Frontal cortex (tissue), 4 donors: Measurements from ENCODE around the gene TFPT. TPM values are rescaled to one million over a fixed set of nuclear protein-coding genes. Genes with fewer than 3 reads are reported as not detected.
A peak's percentile ranks its signal among the peaks of the same experiment; 100 is the strongest.
"Not testable (repeated sequence)": the region's sequence is repeated elsewhere in the genome, so short reads cannot be mapped to it uniquely, and the experiment has no call there.

Experiments
- DNase-seq, 2 donors: peaks; one replicate each; pipeline ENCODE4 v3.0.0; 2012; ENCODE audit warnings: low spot score in 2 of 2
- FAIRE-seq: peaks from 2 replicates; lab custom pipeline; 2012; peaks lifted over from hg19 to GRCh38; lab: Jason Lieb, UNC
- total RNA-seq: library from RNA; depleted of rRNA; stranded (reverse); fragments of >200 nt; gene quantifications from one replicate; pipeline ENCODE4 v1.2.3, GENCODE V29; 2014
- donor health status: control.
- donor health status: control.
- donor health status: control.

The TFPT gene
- total RNA-seq, 1 donor from 2014 or later: 6.5 TPM

DNA sequence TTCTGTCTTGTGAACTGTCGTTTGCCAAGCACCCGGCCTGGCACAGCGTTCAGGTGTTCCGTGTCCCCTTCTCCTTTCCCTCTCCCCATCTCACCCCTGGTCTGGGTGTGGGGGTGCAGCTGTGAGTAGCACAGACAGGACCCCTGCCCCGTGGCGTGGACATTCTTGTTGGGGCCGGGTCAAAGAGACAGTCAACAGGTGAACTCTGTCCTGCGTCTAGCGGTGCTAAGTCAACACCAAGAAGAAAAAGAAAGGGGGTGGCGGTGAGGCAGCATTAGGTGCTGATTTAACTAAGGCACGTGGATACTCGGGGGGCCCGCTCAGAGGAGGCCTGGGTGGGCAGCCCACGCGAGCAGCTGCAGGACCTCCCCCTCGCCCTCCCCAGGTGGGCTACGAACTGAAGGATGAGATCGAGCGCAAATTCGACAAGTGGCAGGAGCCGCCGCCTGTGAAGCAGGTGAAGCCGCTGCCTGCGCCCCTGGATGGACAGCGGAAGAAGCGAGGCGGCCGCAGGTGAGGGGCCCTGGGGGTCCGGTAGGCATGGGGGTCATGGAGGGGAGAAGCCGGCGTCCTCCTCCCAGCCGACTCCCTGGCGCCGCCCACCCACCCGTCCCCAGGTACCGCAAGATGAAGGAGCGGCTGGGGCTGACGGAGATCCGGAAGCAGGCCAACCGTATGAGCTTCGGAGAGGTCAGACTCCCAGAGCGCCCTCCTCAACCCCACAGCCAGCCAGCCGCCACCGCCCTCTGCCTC is 12.4 kb upstream of the TFPT start:
- no peak for DNase-seq

DNA sequence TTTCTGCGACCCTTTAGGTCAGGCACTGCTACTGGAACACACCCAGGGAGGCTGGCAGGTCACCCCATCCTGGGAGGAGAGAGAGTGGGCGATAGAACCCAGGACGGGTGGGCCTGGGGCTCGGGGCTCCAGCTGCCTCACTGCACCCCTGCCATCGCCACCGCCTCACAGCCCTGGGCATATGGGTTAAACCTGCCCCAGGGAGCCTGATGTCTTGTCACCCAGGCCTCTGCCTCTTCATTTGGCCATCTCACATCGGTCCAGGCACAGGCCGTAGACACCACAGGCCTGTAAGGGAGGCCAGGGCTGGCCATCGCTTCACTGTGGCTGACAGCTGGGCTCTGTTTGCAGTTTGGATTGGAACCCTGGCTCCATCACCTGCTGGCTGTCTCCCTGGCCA is 10.3 kb upstream of the TFPT start:
- FAIRE-seq (no peak), DNase-seq (no peak)

More for the DNA sequence above, 12.4 kb upstream of the TFPT start:
- FAIRE-seq: no peak

DNA sequence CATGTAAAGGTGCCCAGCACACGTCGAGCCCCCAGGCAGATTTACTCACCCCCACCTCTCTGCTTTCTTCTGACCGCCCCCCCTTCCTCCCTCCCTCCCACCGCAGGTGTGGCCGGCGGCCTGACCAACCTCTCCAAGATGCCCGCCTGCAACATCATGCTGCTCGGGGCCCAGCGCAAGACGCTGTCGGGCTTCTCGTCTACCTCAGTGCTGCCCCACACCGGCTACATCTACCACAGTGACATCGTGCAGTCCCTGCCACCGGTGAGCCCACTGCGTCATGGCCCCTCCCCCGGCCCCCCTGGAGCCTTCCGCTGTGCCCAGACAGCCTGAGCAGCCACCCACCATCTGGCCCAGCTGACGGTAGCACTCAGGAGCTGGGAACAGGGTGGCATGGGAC is 8.9 kb upstream of the TFPT start:
- no peak for FAIRE-seq
- DNase-seq: no peak

DNA sequence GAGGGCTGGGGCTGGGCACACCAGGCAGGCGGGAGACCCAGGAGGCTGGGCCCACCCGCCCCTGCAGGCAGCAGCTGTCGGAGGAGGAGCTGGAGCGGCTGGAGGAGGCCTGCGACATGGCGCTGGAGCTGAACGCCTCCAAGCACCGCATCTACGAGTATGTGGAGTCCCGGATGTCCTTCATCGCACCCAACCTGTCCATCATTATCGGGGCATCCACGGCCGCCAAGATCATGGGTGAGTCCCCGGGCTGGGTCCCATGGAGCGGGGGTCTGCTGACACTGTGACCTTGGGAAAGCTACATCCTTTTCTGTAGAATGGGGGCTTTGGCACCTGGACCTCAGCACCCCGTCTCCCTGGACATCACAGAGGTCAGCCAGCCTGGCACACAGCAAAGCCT is 8.2 kb upstream of the TFPT start:
- DNase-seq (no peak), FAIRE-seq (no peak)

DNA sequence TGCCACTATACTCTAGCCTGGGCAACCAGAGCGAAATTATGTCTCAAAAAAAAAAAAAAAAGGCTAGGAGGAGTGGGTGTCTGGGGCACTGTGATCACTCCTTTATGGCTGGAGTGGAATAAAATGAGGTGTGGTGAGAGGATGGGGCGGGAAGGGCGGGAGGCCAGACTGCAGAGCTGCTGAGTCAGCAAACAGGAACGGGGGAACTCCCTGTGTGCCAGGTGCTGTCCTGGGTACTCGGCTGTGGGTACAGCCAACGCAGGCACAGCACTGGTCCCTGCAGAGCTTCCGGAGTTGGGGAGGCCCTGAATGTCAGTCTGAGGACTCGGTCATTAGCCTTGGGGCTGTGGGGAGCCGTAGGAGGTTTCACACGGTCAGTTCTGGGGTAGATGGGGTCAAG is 5.8 kb upstream of the TFPT start:
- DNase-seq: no peak
- no peak for FAIRE-seq

DNA sequence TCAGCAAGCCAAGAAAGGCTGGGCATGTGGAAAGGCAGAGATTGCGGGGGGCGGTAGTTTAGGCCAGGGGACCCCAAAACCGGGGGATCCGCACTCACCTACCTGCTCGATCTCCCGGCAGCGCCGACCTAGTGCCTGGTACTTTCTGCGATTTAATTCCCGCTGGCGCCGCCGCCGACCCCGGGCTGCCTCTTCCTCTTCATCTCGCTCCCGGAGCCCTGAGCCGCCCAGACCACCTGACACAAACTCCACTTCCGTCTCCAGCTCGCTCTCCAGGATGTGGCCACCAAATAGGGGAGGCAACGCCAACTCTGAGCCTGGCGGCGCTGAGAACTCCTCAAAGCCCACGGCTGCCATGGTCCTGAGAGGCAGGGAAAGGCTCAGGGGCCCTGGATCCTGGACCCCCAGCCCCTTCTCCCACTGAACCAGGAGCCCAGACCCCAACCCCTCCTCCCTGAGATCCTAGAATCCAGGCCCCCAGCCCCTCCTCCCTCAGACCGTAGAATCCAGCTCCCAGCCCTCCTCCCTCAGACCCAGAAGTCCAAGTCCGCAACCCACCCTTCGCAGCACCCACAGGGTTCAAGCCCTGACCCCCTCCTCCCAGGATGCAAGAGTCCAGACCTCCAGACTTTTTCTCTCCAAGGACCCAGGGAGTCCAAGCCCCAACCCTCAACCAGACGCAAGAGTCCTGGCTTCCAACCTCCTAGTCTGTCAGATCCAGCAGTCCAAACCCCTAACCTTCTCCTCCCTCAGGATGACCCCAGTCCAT is 933 bp downstream of the TFPT start:
- no peak for DNase-seq

DNA sequence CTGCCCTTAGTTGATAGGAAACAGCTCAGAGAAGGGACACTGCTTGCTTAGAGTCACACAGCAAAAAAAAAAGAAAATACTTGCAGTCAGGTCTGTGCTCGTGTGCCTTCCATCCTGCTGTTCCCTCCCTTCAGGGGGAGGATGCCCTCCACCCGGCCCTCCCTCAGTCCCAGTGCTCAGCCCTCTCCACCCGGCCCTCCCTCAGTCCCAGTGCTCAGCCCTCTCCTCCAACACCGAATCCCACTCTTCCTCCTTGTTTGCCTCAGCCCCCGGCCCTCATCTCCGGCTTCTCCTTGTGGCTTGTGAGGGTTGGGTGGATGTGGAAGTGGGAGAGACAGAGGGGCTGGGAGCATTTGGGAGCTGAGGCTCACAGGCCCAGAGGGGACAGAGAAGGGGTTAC is 5.8 kb downstream of the TFPT start:
- DNase-seq (no peak), FAIRE-seq (no peak)

More for the DNA sequence above, 933 bp downstream of the TFPT start:
- FAIRE-seq: no peak

DNA sequence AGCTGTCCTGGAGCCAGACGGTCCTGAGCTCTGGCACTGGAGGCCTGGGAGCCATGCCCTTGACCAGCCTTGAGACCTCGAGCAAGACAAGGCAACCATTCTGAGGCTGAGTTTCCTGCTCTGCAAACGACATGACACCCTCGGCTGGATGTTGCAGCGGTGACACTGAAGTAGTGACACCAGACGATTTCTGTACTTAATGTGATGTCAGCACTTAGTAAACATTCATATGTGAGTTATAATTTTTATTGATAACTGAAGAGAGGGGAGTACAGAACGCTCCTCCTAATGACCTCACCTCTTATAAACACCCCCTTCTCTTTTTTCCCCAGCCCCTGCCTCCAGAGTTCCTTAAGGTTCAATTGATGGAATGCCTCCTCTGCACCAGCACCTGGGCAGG is 7.0 kb downstream of the TFPT start:
- DNase-seq (no peak), FAIRE-seq (no peak)

DNA sequence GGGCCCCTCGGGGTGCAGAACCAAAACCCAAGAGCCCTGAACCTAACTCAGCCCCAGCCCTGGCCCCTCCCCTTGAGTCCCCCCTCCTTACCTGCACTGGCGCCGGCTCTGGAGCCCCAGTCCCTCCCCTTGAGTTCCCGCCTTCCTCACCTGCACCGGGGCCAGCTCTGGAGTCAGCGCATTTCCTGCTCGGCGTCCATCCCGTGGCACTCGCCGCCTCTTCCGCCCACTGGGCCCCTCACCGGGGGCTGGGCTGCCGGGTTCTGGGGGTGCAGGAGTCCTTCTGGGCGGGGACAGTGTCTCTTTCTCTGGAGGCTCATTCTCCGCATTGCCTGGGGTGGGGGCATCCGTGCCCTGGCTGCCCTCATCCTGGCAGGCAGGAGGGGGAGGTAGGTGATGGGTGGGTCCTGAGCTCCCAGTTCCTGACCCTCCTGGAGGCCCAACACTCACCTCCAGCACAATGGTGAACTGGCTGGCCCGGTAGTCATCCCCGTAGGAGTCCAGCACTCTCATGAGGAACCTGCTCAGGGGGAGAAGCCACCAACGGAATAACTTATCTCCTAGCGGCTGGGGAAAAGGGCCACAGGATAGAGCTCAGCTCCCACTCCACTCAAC is 7.5 kb downstream of the TFPT start:
- FAIRE-seq (no peak), DNase-seq (no peak)

DNA sequence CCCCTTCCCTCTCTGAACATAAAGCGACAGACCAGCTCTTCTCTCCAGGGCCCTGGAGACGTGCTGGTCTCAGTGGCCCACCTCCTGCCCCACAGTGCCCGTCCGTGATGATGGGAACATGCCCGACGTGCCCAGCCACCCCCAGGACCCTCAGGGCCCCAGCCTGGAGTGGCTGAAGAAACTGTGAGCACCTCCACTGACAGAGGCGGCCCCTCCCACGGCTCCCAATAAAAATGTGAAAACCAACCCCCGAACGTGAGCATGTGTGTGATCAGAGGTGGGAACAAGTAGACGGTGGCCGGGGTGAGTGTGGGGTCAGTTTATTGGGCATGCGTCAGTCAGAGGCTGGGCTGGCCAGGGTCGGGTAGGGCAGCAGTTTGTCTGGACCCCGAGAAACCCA is 8.7 kb downstream of the TFPT start:
- no peak for FAIRE-seq
- no peak for DNase-seq

DNA sequence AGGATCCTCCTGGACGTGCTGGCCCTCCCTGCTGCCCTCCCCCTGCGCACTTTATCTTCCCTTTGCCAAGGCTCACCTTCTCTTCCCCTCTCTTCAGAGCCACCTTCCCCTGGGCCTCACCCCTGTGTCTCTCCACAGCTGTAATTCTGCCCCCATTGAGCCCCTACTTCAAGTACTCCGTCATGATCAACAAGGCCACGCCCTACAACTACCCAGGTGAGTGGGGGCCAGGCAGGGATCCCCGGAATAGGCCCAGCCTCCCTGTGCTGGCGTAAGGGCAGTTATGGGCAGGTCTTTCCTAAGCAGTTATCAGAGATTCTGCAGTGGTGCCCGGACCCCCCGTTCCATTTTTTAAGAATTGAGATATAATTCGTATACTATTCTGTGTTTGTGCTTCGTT is 9.7 kb downstream of the TFPT start:
- FAIRE-seq: no peak
- no peak for DNase-seq

DNA sequence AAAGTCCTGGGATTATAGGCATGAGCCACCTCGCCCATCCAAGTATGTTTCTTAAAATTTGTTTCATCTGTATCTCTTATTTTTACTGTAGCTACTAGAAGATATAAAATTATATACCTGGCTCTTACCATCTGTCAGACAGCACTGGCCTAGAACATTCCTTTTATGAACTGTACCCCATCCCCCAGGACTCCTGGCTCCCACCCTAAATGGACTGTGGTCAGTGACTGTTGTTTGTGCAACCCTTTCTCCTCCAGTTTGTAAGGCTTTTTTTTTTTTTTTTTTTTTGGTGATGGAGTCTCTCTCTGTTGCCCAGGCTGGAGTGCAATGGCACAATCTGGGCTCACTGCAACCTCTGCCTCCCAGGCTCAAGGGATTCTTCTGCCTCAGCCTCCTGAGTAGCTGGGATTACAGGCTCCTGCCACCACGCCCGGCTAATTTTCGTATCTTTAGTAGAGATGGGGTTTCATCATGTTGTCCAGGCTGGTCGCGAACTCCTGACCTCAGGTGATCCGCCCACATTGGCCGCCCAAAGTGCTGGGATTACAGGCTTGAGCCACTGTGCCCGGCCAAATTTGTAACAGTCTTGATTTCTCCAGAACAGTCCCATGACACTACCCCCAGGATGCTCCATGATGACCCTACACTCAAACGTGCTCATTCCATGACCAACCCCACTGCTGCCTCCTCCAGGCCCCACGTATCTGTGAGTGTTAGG is 10.3 kb downstream of the TFPT start:
- DNase-seq (no peak), FAIRE-seq (no peak)

DNA sequence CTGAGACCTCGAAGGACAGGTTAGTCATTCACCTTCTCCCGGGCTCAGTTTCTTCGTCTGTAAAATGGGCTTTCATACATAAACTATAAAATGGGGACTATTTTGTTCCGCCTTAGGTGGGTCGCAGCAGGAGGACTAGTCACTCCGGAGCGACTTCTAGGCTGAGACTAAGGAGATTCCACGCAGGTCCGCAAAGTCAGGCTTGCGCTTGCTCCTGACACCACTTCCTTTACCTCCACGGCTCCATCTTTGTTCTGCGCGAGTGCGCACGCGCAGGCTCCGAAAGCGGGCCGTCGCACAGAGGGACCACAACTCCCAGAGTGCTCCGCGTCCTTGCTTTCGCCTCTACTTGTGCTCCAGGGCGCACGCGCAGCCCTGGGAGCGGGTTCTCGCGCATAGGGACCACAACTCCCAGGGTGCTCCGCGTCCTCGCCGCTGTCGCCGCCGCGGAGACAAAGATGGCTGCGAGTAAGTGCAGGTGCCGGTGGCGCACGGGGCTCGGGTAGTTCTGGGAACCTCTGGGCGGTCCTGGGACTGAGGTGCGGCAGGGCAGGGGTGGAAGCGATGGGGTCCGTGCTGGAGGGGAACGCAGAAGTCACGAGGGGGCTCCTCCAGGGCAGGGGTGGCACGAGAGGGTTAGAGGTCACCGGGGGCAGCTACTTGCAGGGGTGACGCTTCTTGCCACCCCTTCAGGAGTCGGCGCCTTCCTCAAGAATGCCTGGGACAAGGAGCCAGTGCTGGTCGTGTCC is 12.9 kb downstream of the TFPT start, which contains the start of gene NDUFA3:
NDUFA3 (plus strand) TSS at position 435 of the 749 bp plus-strand sequence; CDS start at position 459, 24 bp downstream.
- peak; percentile 97 to 99 for DNase-seq
- FAIRE-seq: no peak

DNA sequence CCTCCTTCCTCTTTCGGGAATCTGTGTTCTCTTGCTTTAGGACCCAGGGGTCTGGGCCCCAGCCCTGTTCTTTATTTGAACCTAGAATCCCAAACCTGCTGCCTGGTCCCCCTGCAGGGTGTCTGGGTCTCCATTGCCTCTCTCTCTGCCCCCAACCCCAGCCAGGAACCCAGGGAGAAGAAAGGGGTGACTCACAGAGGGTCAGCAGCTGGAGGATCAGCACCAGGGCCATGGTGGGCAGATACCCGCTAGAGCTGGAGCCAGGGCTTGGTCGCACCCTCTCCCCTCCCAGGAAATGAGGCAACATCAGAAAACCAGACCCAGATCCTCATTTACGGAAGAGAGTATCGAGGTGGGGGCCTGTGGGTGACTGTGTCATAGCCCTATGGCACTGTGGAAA is 14.9 kb downstream of the TFPT start, which contains the start of gene OSCAR:
OSCAR (minus strand) TSS at position 243 of the 400 bp plus-strand sequence; CDS start at position 232, 11 bp downstream.
- no peak for DNase-seq
- FAIRE-seq: no peak

DNA sequence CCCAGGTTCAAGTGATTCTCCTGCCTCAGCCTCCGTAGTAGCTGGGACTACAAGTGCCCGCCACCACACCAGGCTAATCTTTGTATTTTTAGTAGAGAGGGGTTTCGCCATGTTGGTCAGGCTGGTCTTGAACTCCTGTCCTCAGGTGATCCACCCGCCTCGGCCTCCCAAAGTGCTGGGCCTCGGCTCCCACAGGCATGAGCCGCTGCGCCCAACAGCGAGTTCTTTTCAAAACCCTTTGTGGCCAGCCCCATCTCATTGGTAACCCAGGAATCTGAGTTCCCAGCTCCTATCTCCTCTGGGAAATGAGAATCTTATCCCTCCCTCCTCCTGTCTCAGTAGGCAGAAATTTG is 15.6 kb downstream of the TFPT start:
- DNase-seq, FAIRE-seq: not testable (repeated sequence)

DNA sequence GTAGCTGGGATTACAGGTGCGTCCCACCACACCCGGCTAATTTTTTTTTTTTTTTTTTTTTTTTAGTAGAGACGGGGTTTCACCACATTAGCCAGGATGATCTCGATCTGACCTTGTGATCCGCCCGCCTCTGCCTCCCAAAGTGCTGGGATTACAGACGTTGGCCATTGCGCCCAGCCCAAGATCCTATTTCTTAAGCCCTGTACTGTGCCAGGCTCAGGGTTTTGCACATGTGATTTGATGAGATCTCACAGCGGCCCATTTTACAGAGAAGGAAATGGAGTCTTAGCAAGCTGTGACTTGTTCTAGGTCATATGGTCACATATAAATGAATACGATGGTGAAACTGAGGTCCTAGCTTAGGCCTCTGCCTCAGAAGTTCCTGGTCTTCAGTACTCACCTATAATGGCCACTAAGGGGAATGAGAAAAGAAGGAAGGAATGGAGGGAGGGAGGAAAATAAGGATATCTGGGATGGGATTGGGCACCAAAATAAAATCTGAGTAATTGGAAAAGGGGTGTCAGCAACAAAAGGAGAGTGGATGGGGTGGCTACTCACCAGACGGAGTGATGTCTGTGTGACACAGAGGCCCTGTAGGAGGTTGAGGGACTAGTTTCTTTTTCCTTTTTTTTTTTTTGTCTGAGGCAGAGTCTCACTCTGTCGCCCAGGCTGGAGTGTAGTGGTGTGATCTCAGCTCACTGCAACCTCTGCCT is 16.1 kb downstream of the TFPT start:
- no peak for FAIRE-seq

DNA sequence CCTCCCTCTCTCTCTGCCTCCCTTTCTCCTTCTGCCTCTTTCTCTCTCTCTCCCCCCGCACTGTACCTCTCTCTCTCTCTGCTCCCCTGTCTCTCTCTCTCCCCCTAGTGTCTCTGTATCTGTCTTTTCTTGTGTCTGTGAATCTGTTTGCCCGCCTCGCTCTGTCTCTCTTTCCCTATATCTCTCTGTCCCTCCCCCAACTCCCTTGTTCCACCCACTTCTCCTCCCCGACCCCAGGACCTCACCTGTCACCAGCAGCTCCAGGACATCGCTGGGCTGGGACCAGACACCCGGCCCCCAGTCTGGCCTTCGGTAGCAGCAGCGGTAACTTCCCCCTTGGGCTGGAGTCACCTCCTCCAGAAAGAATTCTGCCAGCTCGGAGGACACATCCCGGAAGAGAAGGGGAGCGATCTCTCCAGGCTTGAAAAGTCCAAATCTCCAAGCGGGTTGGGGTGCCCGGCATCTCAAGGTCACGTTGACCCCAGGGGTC is 18.8 kb downstream of the TFPT start:
- DNase-seq: no peak
- FAIRE-seq: no peak

More for the DNA sequence above, 16.1 kb downstream of the TFPT start:
- no peak for DNase-seq

DNA sequence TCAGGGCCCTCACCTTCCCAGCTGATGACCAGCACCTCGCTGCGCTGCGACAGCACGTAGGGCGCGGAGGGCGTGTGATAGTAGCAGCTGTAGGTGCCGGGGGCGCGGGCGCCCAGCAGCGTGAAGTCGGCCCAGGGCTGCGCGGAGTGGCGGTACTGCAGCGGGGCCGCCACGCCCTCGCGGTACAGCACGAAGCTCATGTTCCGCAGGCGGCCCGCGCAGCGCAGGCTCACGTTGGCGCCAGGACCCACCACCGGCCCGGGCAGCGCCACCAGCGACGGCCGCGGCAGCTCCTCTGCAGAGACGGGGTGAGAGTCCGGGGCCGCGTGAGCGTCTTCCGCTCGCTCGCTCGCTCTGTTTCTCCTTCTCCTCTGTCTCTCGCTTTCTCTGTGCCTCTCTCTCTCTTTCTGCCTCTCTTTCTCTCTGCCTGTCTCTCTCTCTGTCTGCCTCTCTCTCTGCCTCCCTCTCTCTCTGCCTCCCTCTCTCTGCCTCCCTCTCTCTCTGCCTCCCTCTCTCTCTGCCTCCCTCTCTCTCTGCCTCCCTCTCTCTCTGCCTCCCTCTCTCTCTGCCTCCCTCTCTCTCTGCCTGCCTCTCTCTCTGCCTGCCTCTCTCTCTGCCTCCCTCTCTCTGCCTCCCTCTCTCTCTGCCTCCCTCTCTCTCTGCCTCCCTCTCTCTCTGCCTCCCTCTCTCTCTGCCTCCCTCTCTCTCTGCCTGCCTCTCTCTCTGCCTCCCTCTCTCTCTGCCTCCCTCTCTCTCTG is 19.4 kb downstream of the TFPT start:
- FAIRE-seq: not testable (repeated sequence)
- DNase-seq: peak in 1 of 2 donors; percentile 54
